GM19467 (cell line): ENCODE data around the gene GIPC1.

Source experiments
- ATAC-seq: cut with Tn5 transposase; IDR thresholded peaks from one replicate; pipeline ENCODE4 v1.9.1; 2021; ENCODE audit warnings: mild to moderate bottlenecking, moderate library complexity; ENCODE audit not compliant: unreplicated experiment

GIPC1 gene

GRCh38 chr19:14439014-14439413, 56.9 kb downstream of the GIPC1 start:
- ATAC-seq: no peak

DNA sequence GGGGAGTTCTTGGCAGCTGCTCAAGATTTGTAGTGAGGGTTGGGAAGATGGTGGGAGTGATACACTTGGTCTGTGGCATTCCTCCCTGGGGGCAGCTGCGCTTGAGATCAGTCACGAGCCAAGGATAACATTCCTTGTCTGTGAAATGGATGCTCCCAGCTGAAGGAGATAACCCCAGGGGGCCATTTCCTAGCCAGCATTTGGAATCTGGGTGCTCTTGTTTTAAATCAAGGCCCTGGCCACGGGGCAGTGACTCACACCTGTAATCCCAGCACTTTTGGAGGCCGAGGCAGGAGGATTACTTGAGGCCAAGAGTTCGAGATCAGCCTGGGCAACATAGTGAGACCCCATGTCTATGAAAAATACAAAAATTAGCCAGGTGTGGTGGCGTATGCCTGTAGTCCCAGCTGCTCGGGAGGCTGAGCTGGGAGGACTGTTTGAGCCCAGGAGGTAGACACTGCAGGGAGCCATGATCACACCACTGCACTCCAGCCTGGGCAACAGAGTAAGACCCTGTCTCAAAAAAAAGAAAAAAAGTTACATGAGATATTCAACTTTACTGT, 58.3 kb downstream of the GIPC1 start:
- ATAC-seq: no peak

GRCh38 chr19:14435320-14436050, 60.4 kb downstream of the GIPC1 start:
- ATAC-seq: no peak

- ATAC-seq: no peak
Measured at GRCh38 chr19:14434543-14435319, 61.2 kb downstream of the GIPC1 start.

DNA sequence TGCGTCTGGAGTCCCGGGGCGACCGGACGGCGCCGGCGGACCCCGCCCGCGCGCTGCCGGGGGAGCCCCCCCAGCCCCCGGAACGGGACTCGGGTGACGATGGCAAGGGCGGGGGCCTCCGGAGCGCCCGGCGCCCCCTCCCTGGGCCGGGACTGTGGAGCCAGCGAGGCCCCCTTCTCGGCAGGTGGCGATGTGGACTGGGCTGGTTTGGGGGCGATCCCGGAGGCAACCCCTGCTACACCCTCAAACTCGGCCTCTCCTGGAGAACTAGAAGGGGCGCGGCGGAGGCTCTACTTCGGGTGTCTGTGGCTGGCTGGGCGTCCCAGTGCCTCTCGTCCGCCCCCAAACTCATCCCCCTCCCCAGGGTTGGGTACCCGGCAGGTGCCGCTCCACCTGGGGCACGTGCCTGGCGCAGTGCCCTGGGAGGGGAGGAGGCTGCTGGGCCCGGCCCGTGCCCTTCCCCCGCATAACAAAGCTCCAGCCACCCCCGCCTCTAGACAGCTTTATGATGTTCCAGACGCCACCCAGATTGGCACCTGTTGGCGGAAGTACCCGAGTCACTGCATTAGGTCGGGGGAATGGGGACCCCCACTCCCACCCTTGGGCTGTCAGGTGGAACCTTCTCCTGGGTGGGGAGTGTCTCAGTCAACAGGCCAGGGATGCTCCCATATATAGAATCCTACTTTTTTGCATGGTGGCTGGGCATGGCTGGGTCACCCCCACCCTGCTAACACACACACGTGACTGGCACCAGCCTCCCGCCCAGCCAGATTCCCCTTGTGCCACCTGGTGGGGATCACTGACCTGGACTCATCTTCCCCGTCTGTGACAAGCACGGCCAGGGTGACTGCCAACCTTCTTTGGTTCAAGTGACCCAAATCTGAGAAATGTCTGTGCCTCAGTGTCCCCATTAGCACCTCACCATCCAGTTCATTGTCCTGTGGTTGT, 62.1 kb downstream of the GIPC1 start:
- no peak for ATAC-seq

GRCh38 chr19:14432791-14433553, 63.0 kb downstream of the GIPC1 start, which contains the start of gene PKN1:
PKN1 (plus strand) TSS chr19:14433306; CDS start chr19:14433522, 216 bp downstream.
- ATAC-seq: no peak

DNA sequence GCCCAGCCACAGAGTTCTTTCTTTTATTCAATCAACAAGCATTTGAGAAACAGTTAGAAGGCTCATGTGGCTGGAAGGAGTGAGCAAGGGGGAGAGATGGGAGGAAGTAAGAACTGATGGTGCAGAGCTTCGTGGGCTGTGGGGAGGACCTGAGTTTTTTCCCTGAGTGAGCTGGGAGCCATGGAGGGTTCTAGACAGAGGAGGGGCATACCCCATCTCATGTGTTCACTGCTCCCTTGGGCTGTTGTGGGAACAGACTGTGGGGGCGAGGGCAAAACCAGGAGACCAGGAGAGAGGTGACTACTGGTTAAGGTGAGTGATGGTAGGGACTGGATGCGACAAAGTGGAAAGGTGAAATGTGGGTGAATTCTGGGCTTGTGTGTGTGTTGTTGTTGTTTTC, 65.2 kb downstream of the GIPC1 start:
- ATAC-seq: no peak

GRCh38 chr19:14428882-14429416, 67.0 kb downstream of the GIPC1 start:
- no peak for ATAC-seq
